HFF-Myc (cell line): Measurements from ENCODE around the gene AGBL5.

Experiments
- DNase-seq: peaks from one replicate; pipeline ENCODE4 v3.0.0-alpha.2; 2011; ENCODE audit warnings: low read depth; ENCODE audit errors: extremely low read depth
- H3K4me3 ChIP-seq: replicated peaks from 2 replicates; pipeline ENCODE4 v1.5.1; 2011; ENCODE audit warnings: low read depth, mild to moderate bottlenecking, control low read depth, low read length
- CTCF ChIP-seq: IDR thresholded peaks from 2 replicates; pipeline ENCODE4 v1.5.1; 2012; ENCODE audit warnings: mild to moderate bottlenecking, low read depth, low read length, control low read depth; ENCODE audit errors: missing control alignments

Gene AGBL5

GRCh38 chr2:27040282-27040681, 11.2 kb upstream of the AGBL5 start:
- no peak overlapping the region for H3K4me3 ChIP-seq
- TF ChIP-seq CTCF = no peak
- no peak for DNase-seq

GRCh38 chr2:27041752-27042151, 9.7 kb upstream of the AGBL5 start:
- no peak overlapping the region for H3K4me3 ChIP-seq
- no peak for DNase-seq
- no peak for TF ChIP-seq CTCF

GRCh38 chr2:27042159-27042661, 9.3 kb upstream of the AGBL5 start:
- TF ChIP-seq CTCF = no peak
- H3K4me3 ChIP-seq = no peak overlapping the region
- no peak for DNase-seq

GRCh38 chr2:27042985-27043634, 8.4 kb upstream of the AGBL5 start:
- no peak for TF ChIP-seq CTCF
- no peak overlapping the region for H3K4me3 ChIP-seq
- no peak for DNase-seq

- no peak for TF ChIP-seq CTCF
- peak overlapping the region; percentile 63 for H3K4me3 ChIP-seq
- DNase-seq = no peak
These were observed 1.8 kb upstream of the AGBL5 start for GRCh38 chr2:27049422-27050280.

GRCh38 chr2:27050281-27050995, 1.0 kb upstream of the AGBL5 start:
- H3K4me3 ChIP-seq = peak overlapping the region; percentile 87
- TF ChIP-seq CTCF = peak; percentile 33
- peak; percentile 91 for DNase-seq
